Mesendoderm (in vitro differentiated cells): ENCODE measurements around the gene TET2.
A peak's percentile ranks its signal among the peaks of the same experiment; 100 is the strongest.

Experiments
- DNase-seq: peaks from one replicate; pipeline ENCODE4 v3.0.0; 2013
- H2AK5ac ChIP-seq: 2 replicates; pipeline ENCODE4 v1.6.1; 2013; ENCODE audit warnings: low read length, inconsistent platforms
- H2BK120ac ChIP-seq: 2 replicates; pipeline ENCODE4 v1.6.1; 2013; ENCODE audit warnings: low read depth, mild to moderate bottlenecking, low read length, moderate library complexity, mixed read lengths
- H2BK15ac ChIP-seq: replicated peaks from 2 replicates; pipeline ENCODE4 v1.6.1; 2013; ENCODE audit warnings: low read depth, mild to moderate bottlenecking, moderate library complexity
- H2BK5ac ChIP-seq: 2 replicates; pipeline ENCODE4 v1.6.1; 2013; ENCODE audit warnings: low read length, inconsistent platforms
- H3K18ac ChIP-seq: 2 replicates; pipeline ENCODE4 v1.6.1; 2013; ENCODE audit warnings: mild to moderate bottlenecking, low read length, mixed read lengths
- H3K23ac ChIP-seq: one replicate; pipeline ENCODE4 v1.6.1; 2013; ENCODE audit warnings: low read length
- H3K27ac ChIP-seq: 2 replicates; pipeline ENCODE4 v1.5.1; 2013; ENCODE audit warnings: low read depth, mild to moderate bottlenecking, inconsistent platforms, low read length, moderate library complexity
- H3K27me3 ChIP-seq: 2 replicates; pipeline ENCODE4 v1.6.1; 2013; ENCODE audit warnings: low read length, control low read depth, mild to moderate bottlenecking, inconsistent platforms; ENCODE audit not compliant: insufficient read depth, poor library complexity
- H3K36me3 ChIP-seq: 2 replicates; pipeline ENCODE4 v1.6.1; 2013; ENCODE audit warnings: low read length, inconsistent platforms; ENCODE audit not compliant: control insufficient read depth, insufficient read depth
- H3K4ac ChIP-seq: one replicate; pipeline ENCODE4 v1.6.1; 2013; ENCODE audit warnings: low read depth, mild to moderate bottlenecking, low read length, moderate library complexity
- H3K4me1 ChIP-seq: 2 replicates; pipeline ENCODE4 v1.6.1; 2013; ENCODE audit warnings: low read depth, low read length, inconsistent platforms; ENCODE audit not compliant: control insufficient read depth
- H3K4me2 ChIP-seq: 2 replicates; pipeline ENCODE4 v1.6.1; 2013; ENCODE audit warnings: low read length
- H3K4me3 ChIP-seq: 2 replicates; pipeline ENCODE4 v1.5.1; 2013; ENCODE audit warnings: mild to moderate bottlenecking, low read length
- H3K56ac ChIP-seq: one replicate; pipeline ENCODE4 v1.6.1; 2013; ENCODE audit warnings: low read length
- H3K79me1 ChIP-seq: 2 replicates; pipeline ENCODE4 v1.6.1; 2013; ENCODE audit warnings: low read length, inconsistent platforms
- H3K79me2 ChIP-seq: 2 replicates; pipeline ENCODE4 v1.6.1; 2013; ENCODE audit warnings: mild to moderate bottlenecking, low read length; ENCODE audit not compliant: control insufficient read depth, insufficient read depth
- H3K9ac ChIP-seq: 2 replicates; pipeline ENCODE4 v1.6.1; 2013; ENCODE audit warnings: low read length, inconsistent platforms
- H4K5ac ChIP-seq: one replicate; pipeline ENCODE4 v1.6.1; 2013; ENCODE audit warnings: low read length
- H4K8ac ChIP-seq: one replicate; pipeline ENCODE4 v1.6.1; 2013; ENCODE audit warnings: low read depth, mild to moderate bottlenecking, control low read depth, low read length, moderate library complexity
- WGBS: extraction: QIAGEN DNeasy Blood & Tissue Kit; methylation state at CpG from one replicate; pipeline ENCODE4 v1.1.7; 2013; ENCODE audit warnings: low lambda C conversion rate, missing lambda C conversion rate; ENCODE audit not compliant: insufficient coverage; ENCODE audit errors: extremely low coverage; 5-methylcytosine and 5-hydroxymethylcytosine counted together

The TET2 gene

GRCh38 chr4:105133976-105134375 lies 12.7 kb upstream of the TET2 start:
- Histone ChIP-seq H2BK15ac (no peak overlapping the region), H4K8ac (no peak overlapping the region), H3K23ac (no peak overlapping the region), H4K5ac (no peak overlapping the region), H3K27me3 (no peaks in the 10 kb centered on the region), H2AK5ac (no peak overlapping the region), H3K27ac (no peak overlapping the region), H3K56ac (no peak overlapping the region), H3K79me1 (no peaks in the 10 kb centered on the region), H2BK120ac (no peak overlapping the region), H3K18ac (no peak overlapping the region), H3K9ac (no peak overlapping the region), H3K4me2 (no peak overlapping the region), H3K36me3 (no peaks in the 10 kb centered on the region), H3K4me1 (no peaks in the 10 kb centered on the region), H2BK5ac (no peak overlapping the region), H3K79me2 (no peaks in the 10 kb centered on the region), H3K4me3 (no peak overlapping the region), H3K4ac (no peak overlapping the region)
- no peak for DNase-seq
- WGBS: no CpG with 5 or more reads among the region's 2 CpGs

GRCh38 chr4:105135785-105136184 lies 10.9 kb upstream of the TET2 start:
- no peak overlapping the region for H3K4me2 ChIP-seq
- no peak overlapping the region for H3K23ac ChIP-seq
- H3K79me1 ChIP-seq: no peaks in the 10 kb centered on the region
- no peaks in the 10 kb centered on the region for H3K27me3 ChIP-seq
- no peak overlapping the region for H3K4me3 ChIP-seq
- no peaks in the 10 kb centered on the region for H3K79me2 ChIP-seq
- H3K27ac ChIP-seq: no peak overlapping the region
- no peak overlapping the region for H2BK5ac ChIP-seq
- peak; percentile 82 for DNase-seq
- no peaks in the 10 kb centered on the region for H3K36me3 ChIP-seq
- no peak overlapping the region for H4K5ac ChIP-seq
- 100% methylated on average over 1 of the region's 2 CpGs for WGBS
- H4K8ac ChIP-seq: no peak overlapping the region
- no peak overlapping the region for H3K18ac ChIP-seq
- no peak overlapping the region for H2BK15ac ChIP-seq
- no peak overlapping the region for H2BK120ac ChIP-seq
- H3K4me1 ChIP-seq: no peaks in the 10 kb centered on the region
- no peak overlapping the region for H3K56ac ChIP-seq
- no peak overlapping the region for H3K4ac ChIP-seq
- H3K9ac ChIP-seq: no peak overlapping the region
- no peak overlapping the region for H2AK5ac ChIP-seq

GRCh38 chr4:105137121-105137875 lies 9.4 kb upstream of the TET2 start:
- Histone ChIP-seq H2BK120ac (no peak overlapping the region), H3K27ac (no peak overlapping the region), H3K56ac (no peak overlapping the region), H2AK5ac (no peak overlapping the region), H3K4me1 (no peaks in the 10 kb centered on the region), H3K4ac (no peak overlapping the region), H3K9ac (no peak overlapping the region), H2BK15ac (no peak overlapping the region), H3K79me1 (no peaks in the 10 kb centered on the region), H4K8ac (no peak overlapping the region), H3K18ac (no peak overlapping the region), H3K36me3 (no peaks in the 10 kb centered on the region), H3K23ac (no peak overlapping the region), H3K4me2 (no peak overlapping the region), H3K27me3 (no peaks in the 10 kb centered on the region), H2BK5ac (no peak overlapping the region), H3K79me2 (no peaks in the 10 kb centered on the region), H4K5ac (no peak overlapping the region), H3K4me3 (no peak overlapping the region)
- no CpG with 5 or more reads among the region's 5 CpGs for WGBS
- no peak for DNase-seq

- Histone ChIP-seq H3K4me3 (no peak overlapping the region), H3K79me2 (no peaks in the 10 kb centered on the region), H3K27me3 (peaks cover 5% of the 10 kb centered on the region), H4K5ac (no peak overlapping the region), H3K9ac (no peak overlapping the region), H3K4me1 (no peaks in the 10 kb centered on the region), H2AK5ac (no peak overlapping the region), H3K23ac (no peak overlapping the region), H3K27ac (no peak overlapping the region), H3K79me1 (no peaks in the 10 kb centered on the region), H2BK15ac (no peak overlapping the region), H3K4ac (no peak overlapping the region), H2BK120ac (no peak overlapping the region), H4K8ac (no peak overlapping the region), H3K18ac (no peak overlapping the region), H3K56ac (no peak overlapping the region), H2BK5ac (no peak overlapping the region), H3K4me2 (no peak overlapping the region), H3K36me3 (no peaks in the 10 kb centered on the region)
- no peak for DNase-seq
- WGBS: no CpG with 5 or more reads among the region's 1 CpG
Observed at GRCh38 chr4:105139646-105140045, 7.0 kb upstream of the TET2 start.

- peak; percentile 48 for DNase-seq
- H3K27me3 ChIP-seq: peaks cover 13% of the 10 kb centered on the region
- H4K5ac ChIP-seq: no peak overlapping the region
- H3K36me3 ChIP-seq: no peaks in the 10 kb centered on the region
- no peak overlapping the region for H2BK15ac ChIP-seq
- H3K18ac ChIP-seq: no peak overlapping the region
- H3K4me2 ChIP-seq: no peak overlapping the region
- no peak overlapping the region for H3K23ac ChIP-seq
- no peak overlapping the region for H2AK5ac ChIP-seq
- H3K4me3 ChIP-seq: no peak overlapping the region
- no peak overlapping the region for H4K8ac ChIP-seq
- H3K79me1 ChIP-seq: no peaks in the 10 kb centered on the region
- H2BK5ac ChIP-seq: no peak overlapping the region
- no peak overlapping the region for H3K4ac ChIP-seq
- no peak overlapping the region for H2BK120ac ChIP-seq
- WGBS: no CpG with 5 or more reads among the region's 7 CpGs
- H3K4me1 ChIP-seq: no peaks in the 10 kb centered on the region
- H3K27ac ChIP-seq: no peak overlapping the region
- no peaks in the 10 kb centered on the region for H3K79me2 ChIP-seq
- no peak overlapping the region for H3K56ac ChIP-seq
- H3K9ac ChIP-seq: no peak overlapping the region
Observed at GRCh38 chr4:105140684-105141490, 5.8 kb upstream of the TET2 start.
